ENCODE data around the gene AUTS2.

Gene AUTS2

DNA sequence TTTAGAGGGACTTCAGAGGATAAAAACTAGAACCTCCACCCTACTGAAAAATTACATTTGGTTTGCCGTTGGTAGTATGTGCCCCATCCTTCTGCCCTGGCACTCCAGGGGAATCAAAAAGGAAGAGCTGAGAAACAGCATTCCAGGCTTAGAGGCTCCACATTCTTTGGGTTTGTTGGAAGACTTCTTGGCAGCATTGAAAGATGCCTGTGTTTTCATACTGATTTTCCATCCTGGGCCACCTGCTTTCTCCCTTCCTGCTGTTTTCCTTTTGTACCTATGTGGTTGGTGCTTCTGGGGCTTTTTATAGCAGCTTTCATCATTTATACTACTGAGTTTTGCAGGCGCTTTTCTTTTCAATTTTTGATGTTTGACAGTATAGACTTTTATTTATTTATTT is 61.7 kb downstream of the AUTS2 start:
- peak overlapping the region; percentile 95 for H3K27ac ChIP-seq (ENCODE audit: low read depth, low read length, poor library complexity, severe bottlenecking)

GRCh38 chr7:69661342-69661741 is 63.1 kb downstream of the AUTS2 start:
- no peak overlapping the region for H2AFZ ChIP-seq (ENCODE audit: low read length)
- no peaks in the 10 kb centered on the region for H4K20me1 ChIP-seq (ENCODE audit: insufficient read depth, low read length)
- peak overlapping the region; percentile 54 for H3K9ac ChIP-seq (ENCODE audit: low read length)
- no peaks in the 10 kb centered on the region for H3K9me2 ChIP-seq (ENCODE audit: low read depth, low read length)
- peak overlapping the region; percentile 22 for H3K4me3 ChIP-seq (ENCODE audit: low read depth, low read length, poor library complexity, severe bottlenecking)
- peak overlapping the region; percentile 95 for H3K27ac ChIP-seq (ENCODE audit: low read depth, low read length, poor library complexity, severe bottlenecking)
- H3K27me3 ChIP-seq (ENCODE audit: insufficient read depth, low read length), result no peaks in the 10 kb centered on the region
- H3K9me3 ChIP-seq (ENCODE audit: low read length), result no peaks in the 10 kb centered on the region
- H3K36me3 ChIP-seq (ENCODE audit: insufficient read depth, low read length), result no peaks in the 10 kb centered on the region
- peak overlapping the region; percentile 64 for H3K4me2 ChIP-seq (ENCODE audit: low read length)
- peaks cover 98% of the 10 kb centered on the region for H3K79me2 ChIP-seq (ENCODE audit: insufficient read depth, low read length)
- H3K4me1 ChIP-seq (ENCODE audit: insufficient read depth, low read length, severe bottlenecking), result peaks cover 97% of the 10 kb centered on the region
- TF ChIP-seq CTCF (IDR thresholded peaks at IDR 0.05; ENCODE audit: low read length) (no peak), EZH2 (IDR thresholded peaks at IDR 0.05; ENCODE audit: borderline replicate concordance, low read length) (no peak)
- no peaks in the 10 kb centered on the region for H3F3A ChIP-seq (ENCODE audit: insufficient read depth, low read length)

More for the DNA sequence above, 61.7 kb downstream of the AUTS2 start:
- Histone ChIP-seq H3K27me3 (ENCODE audit: insufficient read depth, low read length) (no peaks in the 10 kb centered on the region), H3K36me3 (ENCODE audit: insufficient read depth, low read length) (no peaks in the 10 kb centered on the region), H3K9ac (ENCODE audit: low read length) (peak overlapping the region; percentile 40), H3K79me2 (ENCODE audit: insufficient read depth, low read length) (peaks cover 97% of the 10 kb centered on the region), H3K9me3 (ENCODE audit: low read length) (no peaks in the 10 kb centered on the region), H3F3A (ENCODE audit: insufficient read depth, low read length) (no peaks in the 10 kb centered on the region), H2AFZ (ENCODE audit: low read length) (no peak overlapping the region), H3K9me2 (ENCODE audit: low read depth, low read length) (no peaks in the 10 kb centered on the region), H3K4me1 (ENCODE audit: insufficient read depth, low read length, severe bottlenecking) (peaks cover 100% of the 10 kb centered on the region), H3K4me2 (ENCODE audit: low read length) (peak overlapping the region; percentile 61), H3K4me3 (ENCODE audit: low read depth, low read length, poor library complexity, severe bottlenecking) (peak overlapping the region; percentile 31), H4K20me1 (ENCODE audit: insufficient read depth, low read length) (no peaks in the 10 kb centered on the region)
- no peak for TF ChIP-seq CTCF (IDR thresholded peaks at IDR 0.05; ENCODE audit: low read length)
- TF ChIP-seq EZH2 (IDR thresholded peaks at IDR 0.05; ENCODE audit: borderline replicate concordance, low read length), result no peak

DNA sequence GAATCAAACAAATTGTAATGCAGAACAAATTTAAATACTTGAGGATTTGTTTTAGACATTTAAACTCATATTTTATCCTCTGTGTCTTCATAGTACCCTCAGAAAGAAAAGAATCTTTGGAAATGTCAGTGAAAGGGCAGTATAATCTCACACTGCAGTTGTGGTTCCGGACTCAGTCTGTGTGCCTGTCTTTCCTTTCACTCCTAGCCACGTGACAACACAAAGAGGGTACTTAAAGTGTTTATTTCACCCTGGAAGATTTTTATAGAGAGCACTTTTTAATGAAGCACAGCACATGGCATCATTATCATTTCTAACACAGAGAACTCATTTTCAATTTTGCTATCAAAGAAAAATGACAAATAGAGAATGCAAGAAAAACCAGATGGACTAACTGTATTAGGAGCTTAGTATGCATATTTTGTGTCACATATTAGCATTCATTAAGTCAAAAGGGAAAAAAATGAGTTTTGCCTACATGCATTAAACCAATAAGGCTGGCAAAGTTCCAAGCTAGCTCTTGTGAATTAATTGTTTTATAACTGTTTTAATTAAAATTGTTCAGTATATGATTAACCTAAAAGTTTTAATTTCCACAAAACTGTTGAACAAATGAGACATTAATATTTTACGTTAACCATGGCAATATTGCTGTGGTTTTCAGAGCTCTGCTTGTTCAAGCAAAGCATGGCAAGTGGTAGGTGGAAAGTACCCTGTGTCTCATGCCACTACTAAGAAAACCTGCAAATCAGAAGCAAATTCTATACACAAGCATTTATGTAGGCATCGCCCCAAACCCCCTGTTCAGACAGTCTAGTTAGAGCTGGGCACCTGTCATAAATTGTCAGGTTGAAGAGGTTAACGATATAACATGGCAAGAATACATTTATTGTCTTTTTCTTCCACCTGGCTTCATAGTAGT is 65.9 kb downstream of the AUTS2 start:
- H3K4me3 ChIP-seq (ENCODE audit: low read depth, low read length, poor library complexity, severe bottlenecking), result peak overlapping the region; percentile 38
- H3K4me2 ChIP-seq (ENCODE audit: low read length), result peak overlapping the region; percentile 64

More for the DNA sequence above, 65.9 kb downstream of the AUTS2 start:
- no peaks in the 10 kb centered on the region for H3K36me3 ChIP-seq (ENCODE audit: insufficient read depth, low read length)
- no peaks in the 10 kb centered on the region for H3K9me3 ChIP-seq (ENCODE audit: low read length)
- no peaks in the 10 kb centered on the region for H3K9me2 ChIP-seq (ENCODE audit: low read depth, low read length)
- H4K20me1 ChIP-seq (ENCODE audit: insufficient read depth, low read length), result no peaks in the 10 kb centered on the region
- no peak for TF ChIP-seq EZH2 (IDR thresholded peaks at IDR 0.05; ENCODE audit: borderline replicate concordance, low read length)
- TF ChIP-seq CTCF (IDR thresholded peaks at IDR 0.05; ENCODE audit: low read length), result no peak
- no peak overlapping the region for H2AFZ ChIP-seq (ENCODE audit: low read length)
- peak overlapping the region; percentile 95 for H3K27ac ChIP-seq (ENCODE audit: low read depth, low read length, poor library complexity, severe bottlenecking)
- H3F3A ChIP-seq (ENCODE audit: insufficient read depth, low read length), result no peaks in the 10 kb centered on the region
- H3K79me2 ChIP-seq (ENCODE audit: insufficient read depth, low read length), result peaks cover 98% of the 10 kb centered on the region
- no peaks in the 10 kb centered on the region for H3K27me3 ChIP-seq (ENCODE audit: insufficient read depth, low read length)
- peaks cover 93% of the 10 kb centered on the region for H3K4me1 ChIP-seq (ENCODE audit: insufficient read depth, low read length, severe bottlenecking)
- peak overlapping the region; percentile 54 for H3K9ac ChIP-seq (ENCODE audit: low read length)

Measured in OCI-LY1 (cell line).